Uterus (tissue), 2 donors: Measurements from ENCODE around the gene TM2D3.

ENCODE experiments used
- CTCF ChIP-seq, 4 experiments: fragments of 200-600 bp in 2 of 4; fragments of 450-650 bp in 2 of 4; sonication (generic) in 2 of 4; IDR thresholded peaks; one replicate each; pipeline ENCODE4 v1.5.1; 2016 to 2019; ENCODE audit warnings: antibody characterized with exemption in 4 of 4, mild to moderate bottlenecking in 2 of 4, moderate library complexity in 1 of 4
- POLR2A ChIP-seq, 2 donors: fragments of 450-650 bp; IDR thresholded peaks; one replicate each; pipeline ENCODE4 v1.6.1; 2016; ENCODE audit warnings: antibody characterized with exemption in 2 of 2, mild to moderate bottlenecking in 1 of 2, moderate library complexity in 1 of 2

GRCh38 chr15:101652786-101653430 lies 727 bp upstream of the TM2D3 start:
- TF ChIP-seq CTCF (IDR thresholded peaks at IDR 0.05), result no peak
- TF ChIP-seq POLR2A (IDR thresholded peaks at IDR 0.05), result no peak
